PC-9 (cell line): Measurements from ENCODE around the gene ETV2. TPM values are rescaled to one million over a fixed set of nuclear protein-coding genes. Genes with fewer than 3 reads are reported as not detected.
"Not testable (repeated sequence)": the region's sequence is repeated elsewhere in the genome, so short reads cannot be mapped to it uniquely, and the experiment has no call there.

Experiments used
- BruUV-seq: library from RNA; stranded (reverse); fragments of 400-500 nt; replicated peaks from 2 replicates; lab custom pipeline; 2021; lab: Mats Ljungman, UMichigan
- CTCF ChIA-PET: fragments of 300-600 bp; sonication (Branson Sonifier 250); formaldehyde crosslinking; loops from one replicate; lab custom pipeline; 2022; ENCODE audit warnings: antibody characterized with exemption; lab: Charles Lee
- POLR2A ChIA-PET: fragments of 300-600 bp; sonication (Branson Sonifier 250); formaldehyde crosslinking; loops from one replicate; lab custom pipeline; 2022; ENCODE audit warnings: antibody characterized with exemption; ENCODE audit not compliant: unreplicated experiment; lab: Charles Lee
- DNase-seq, 2 experiments: peaks; one replicate each; pipeline versions ENCODE4 v3.0.0 to v3.0.0-alpha.2; 2015 to 2022; ENCODE audit warnings: mixed read lengths in 1 of 2
- H2AFZ ChIP-seq: fragments of 200-600 bp; sonication (generic); 2 replicates; pipeline ENCODE4 v1.8.1; 2017; ENCODE audit warnings: antibody characterized with exemption
- H3F3A ChIP-seq: fragments of 200-600 bp; sonication (generic); 2 replicates; pipeline ENCODE4 v1.8.1; 2017; ENCODE audit warnings: antibody characterized with exemption, mild to moderate bottlenecking, low read depth; ENCODE audit not compliant: insufficient read depth
- H3K27ac ChIP-seq: fragments of 200-600 bp; sonication (generic); 2 replicates; pipeline ENCODE4 v1.6.1; 2016; ENCODE audit warnings: mixed run types
- H3K27me3 ChIP-seq: fragments of 200-600 bp; sonication (generic); 2 replicates; pipeline ENCODE4 v1.6.1; 2016; ENCODE audit warnings: low read depth, mixed run types; ENCODE audit not compliant: insufficient read depth
- H3K36me3 ChIP-seq: fragments of 200-600 bp; sonication (generic); 2 replicates; pipeline ENCODE4 v1.6.1; 2016; ENCODE audit warnings: low read depth, mixed run types
- H3K4me1 ChIP-seq: fragments of 200-600 bp; sonication (generic); replicated peaks from 2 replicates; pipeline ENCODE4 v1.6.1; 2016; ENCODE audit warnings: mixed run types; ENCODE audit not compliant: insufficient read depth
- H3K4me2 ChIP-seq: fragments of 200-600 bp; sonication (generic); 2 replicates; pipeline ENCODE4 v1.6.1; 2017; ENCODE audit warnings: mixed run types
- H3K4me3 ChIP-seq: fragments of 200-600 bp; sonication (generic); 2 replicates; pipeline ENCODE4 v1.6.1; 2016; ENCODE audit warnings: mixed run types
- H3K79me2 ChIP-seq: fragments of 200-600 bp; sonication (generic); 2 replicates; pipeline ENCODE4 v1.6.1; 2017; ENCODE audit warnings: low read depth, mixed run types
- H3K9me2 ChIP-seq: fragments of 200-600 bp; sonication (generic); 2 replicates; pipeline ENCODE4 v1.8.1; 2017; ENCODE audit warnings: mild to moderate bottlenecking; ENCODE audit not compliant: insufficient read depth
- H3K9me3 ChIP-seq: fragments of 200-600 bp; sonication (generic); 2 replicates; pipeline ENCODE4 v1.8.1; 2016; ENCODE audit warnings: low read depth; ENCODE audit not compliant: insufficient read depth
- H4K20me1 ChIP-seq: fragments of 200-600 bp; sonication (generic); 2 replicates; pipeline ENCODE4 v1.8.1; 2017; ENCODE audit not compliant: insufficient read depth
- EZH2 ChIP-seq: fragments of 200-600 bp; sonication (generic); IDR thresholded peaks from 2 replicates; pipeline ENCODE4 v1.8.0; 2017; ENCODE audit warnings: antibody characterized with exemption, low read depth
- intact Hi-C: fragments of 100-400 bp; cut with micrococcal nuclease; formaldehyde crosslinking; loops from one replicate; pipeline ENCODE4 v1.10.0; 2022; ENCODE audit not compliant: unreplicated experiment
- total RNA-seq: library from RNA; stranded (reverse); gene quantifications from 2 replicates; pipeline ENCODE4 v1.2.3, GENCODE V29; 2021
- TF ChIP-seq, protein P1 (sequence below): fragments of 200-600 bp; sonication (generic); conservative IDR thresholded peaks from 2 replicates; pipeline ENCODE4 v1.6.1; 2017; ENCODE audit warnings: mixed run types, antibody characterized with exemption, mild to moderate bottlenecking, moderate library complexity

Gene ETV2
- total RNA-seq, 1 experiment from 2014 or later, result 1.8 TPM

DNA sequence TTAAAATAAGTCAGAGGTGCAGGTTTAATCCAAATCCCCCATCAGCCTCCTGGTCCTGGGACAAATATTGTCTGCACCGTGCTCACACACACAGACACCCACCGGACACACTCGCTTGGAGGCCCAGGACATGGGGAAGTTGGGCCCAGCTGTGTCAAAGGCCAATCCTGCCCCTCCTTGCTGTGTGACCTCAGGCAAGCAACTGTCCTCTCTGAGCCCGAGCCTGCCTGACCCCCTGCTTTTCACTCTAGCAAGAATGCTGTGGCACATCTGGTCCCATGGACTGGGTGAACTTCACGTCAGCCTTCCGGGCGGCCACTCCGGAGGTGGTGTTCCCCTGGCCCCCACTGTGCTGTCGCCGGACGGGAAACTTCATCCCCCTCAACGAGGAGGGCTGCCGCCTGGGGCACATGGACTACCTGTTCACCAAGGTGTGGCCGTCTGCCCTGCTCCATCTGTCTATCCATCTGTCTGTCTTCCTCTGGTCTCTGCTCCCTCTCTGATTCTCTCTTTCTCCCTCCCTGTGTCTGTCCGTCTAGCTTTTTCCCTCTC, 34.1 kb downstream of the ETV2 start:
- Histone ChIP-seq H3K4me3 (no peak overlapping the region), H3K4me2 (no peak overlapping the region), H3K36me3 (no peaks in the 10 kb centered on the region), H4K20me1 (no peaks in the 10 kb centered on the region), H2AFZ (no peak overlapping the region), H3K79me2 (no peaks in the 10 kb centered on the region), H3K27me3 (0 out of 2 replicates have a peak, but pooled peaks cover 2% of the 10 kb centered on the region), H3F3A (peaks cover 6% of the 10 kb centered on the region; the same call in 1 of the 2 replicates), H3K4me1 (peaks cover 6% of the 10 kb centered on the region; the same call in 1 of the 2 replicates), H3K9me2 (no peaks in the 10 kb centered on the region), H3K27ac (no peak overlapping the region), H3K9me3 (no peaks in the 10 kb centered on the region)
- intact Hi-C loops, result no loop called here
- no peak for TF ChIP-seq EZH2
- TF ChIP-seq, protein P1, sequence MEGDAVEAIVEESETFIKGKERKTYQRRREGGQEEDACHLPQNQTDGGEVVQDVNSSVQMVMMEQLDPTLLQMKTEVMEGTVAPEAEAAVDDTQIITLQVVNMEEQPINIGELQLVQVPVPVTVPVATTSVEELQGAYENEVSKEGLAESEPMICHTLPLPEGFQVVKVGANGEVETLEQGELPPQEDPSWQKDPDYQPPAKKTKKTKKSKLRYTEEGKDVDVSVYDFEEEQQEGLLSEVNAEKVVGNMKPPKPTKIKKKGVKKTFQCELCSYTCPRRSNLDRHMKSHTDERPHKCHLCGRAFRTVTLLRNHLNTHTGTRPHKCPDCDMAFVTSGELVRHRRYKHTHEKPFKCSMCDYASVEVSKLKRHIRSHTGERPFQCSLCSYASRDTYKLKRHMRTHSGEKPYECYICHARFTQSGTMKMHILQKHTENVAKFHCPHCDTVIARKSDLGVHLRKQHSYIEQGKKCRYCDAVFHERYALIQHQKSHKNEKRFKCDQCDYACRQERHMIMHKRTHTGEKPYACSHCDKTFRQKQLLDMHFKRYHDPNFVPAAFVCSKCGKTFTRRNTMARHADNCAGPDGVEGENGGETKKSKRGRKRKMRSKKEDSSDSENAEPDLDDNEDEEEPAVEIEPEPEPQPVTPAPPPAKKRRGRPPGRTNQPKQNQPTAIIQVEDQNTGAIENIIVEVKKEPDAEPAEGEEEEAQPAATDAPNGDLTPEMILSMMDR, result no peak
- no TSS peak for BruUV-seq
- DNase-seq, result no peak
- ChIA-PET POLR2A (no interaction called here), CTCF (interaction anchor here (0.6 kb wide), 2 partner anchors 138 to 411 kb away, joined by 4 to 11 read pairs; no protein-coding TSS in a partner anchor)

DNA sequence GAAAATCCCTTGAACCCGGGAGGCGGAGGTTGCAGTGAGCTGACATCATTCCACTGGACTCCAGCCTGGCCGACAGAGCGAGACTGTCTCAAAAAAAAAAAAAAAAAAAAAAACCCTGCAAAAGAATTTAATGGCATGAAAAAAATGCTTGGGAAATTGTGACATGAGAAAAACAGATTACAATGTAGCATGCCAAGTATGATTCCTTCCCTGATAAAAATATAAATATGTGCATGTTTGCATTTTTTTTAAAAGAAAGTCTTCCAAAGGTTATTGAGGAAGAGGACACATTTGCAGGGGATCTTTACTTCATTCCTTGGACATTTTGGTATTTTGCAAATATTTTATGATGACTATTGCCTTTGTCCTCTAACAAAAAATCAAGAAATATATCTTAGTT, 48.3 kb downstream of the ETV2 start:
- Histone ChIP-seq H3K27me3 (no peaks in the 10 kb centered on the region), H2AFZ (no peak overlapping the region), H3K9me2 (no peaks in the 10 kb centered on the region), H3K4me2 (no peak overlapping the region), H3K4me1 (peaks cover 13% of the 10 kb centered on the region), H3F3A (no peaks in the 10 kb centered on the region), H3K9me3 (no peaks in the 10 kb centered on the region), H3K79me2 (no peaks in the 10 kb centered on the region), H3K36me3 (no peaks in the 10 kb centered on the region), H3K4me3 (no peak overlapping the region), H3K27ac (no peak overlapping the region), H4K20me1 (no peaks in the 10 kb centered on the region)
- no peak for DNase-seq
- CTCF ChIA-PET, result no interaction called here
- TF ChIP-seq, protein P1, result no peak
- no peak for TF ChIP-seq EZH2
- no TSS peak for BruUV-seq
- intact Hi-C loops, result loop anchor here (5.0 kb wide), 1 partner anchor 178 kb away; the partner anchor contains the start of gene DMKN
- POLR2A ChIA-PET, result interaction anchor here (0.6 kb wide), 1 partner anchor 645 kb away, joined by 3 read pairs; no protein-coding TSS in a partner anchor

DNA sequence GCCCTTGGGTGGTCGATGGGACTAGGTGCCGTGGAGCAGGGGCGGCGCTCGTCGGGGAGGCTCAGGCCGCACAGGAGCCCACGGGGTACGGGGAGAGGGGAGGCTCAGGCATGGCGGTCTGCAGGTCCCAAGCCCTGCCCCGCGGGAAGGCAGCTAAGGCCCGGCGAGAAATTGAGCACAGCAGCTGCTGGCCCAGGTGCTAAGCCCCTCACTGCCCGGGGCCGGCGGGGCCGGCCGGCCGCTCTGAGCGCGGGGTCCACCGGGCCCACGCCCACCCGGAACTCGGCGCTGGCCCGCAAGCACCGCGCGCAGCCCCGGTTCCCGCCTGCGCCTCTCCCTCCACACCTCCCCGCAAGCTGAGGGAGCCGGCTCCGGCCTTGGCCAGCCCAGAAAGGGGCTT, 49.6 kb downstream of the ETV2 start:
- CTCF ChIA-PET, result interaction anchor here (0.6 kb wide), 1 partner anchor 35 kb away, joined by 9 read pairs; no protein-coding TSS in a partner anchor
- H3K9me3 ChIP-seq, H3K27me3 ChIP-seq, H3K9me2 ChIP-seq, POLR2A ChIA-PET, H4K20me1 ChIP-seq, H3K4me3 ChIP-seq, H3F3A ChIP-seq, H2AFZ ChIP-seq, H3K79me2 ChIP-seq, H3K4me2 ChIP-seq, H3K36me3 ChIP-seq, DNase-seq, BruUV-seq, H3K27ac ChIP-seq: not testable (repeated sequence)
- peaks cover 13% of the 10 kb centered on the region for H3K4me1 ChIP-seq
- intact Hi-C loops, result loop anchor here (5.0 kb wide), 1 partner anchor 179 kb away; the partner anchor contains the start of gene DMKN
